K562 (cell line): ENCODE measurements around the gene CABP4. TPM values are rescaled to one million over a fixed set of nuclear protein-coding genes. Genes with fewer than 3 reads are reported as not detected.
A peak's percentile ranks its signal among the peaks of the same experiment; 100 is the strongest.

ENCODE experiments used
- ATAC-seq: fragments of 200-7000 bp; cut with Tn5 transposase; 3 replicates; pipeline ENCODE4 v1.9.1; 2020; ENCODE audit warnings: moderate library complexity
- BruUV-seq: library from RNA; stranded (reverse); fragments of 400-500 nt; replicated peaks from 2 replicates; lab custom pipeline; 2021; lab: Mats Ljungman, UMichigan
- CTCF ChIA-PET: fragments of 300-600 bp; formaldehyde crosslinking; extraction: SDS; loops from one replicate; lab custom pipeline; 2021; ENCODE audit warnings: low intra/inter-chr PET ratio; lab: Yijun Ruan, JAX
- POLR2A ChIA-PET: fragments of 300-600, 350-650 bp; sonication (Branson Sonifier 250); formaldehyde crosslinking; extraction: SDS; loops from one replicate; lab custom pipeline; 2021; ENCODE audit warnings: antibody characterized with exemption, inconsistent platforms; lab: Yijun Ruan, JAX
- DNase-seq, 4 experiments: peaks; one replicate each; pipeline versions ENCODE4 v3.0.0 to v3.0.0-alpha.2; 2011 to 2018; ENCODE audit warnings: low spot score in 3 of 4, mixed read lengths in 3 of 4; ENCODE audit errors: extremely low read depth in 1 of 4
- FAIRE-seq: peaks from 2 replicates; lab custom pipeline; 2011; peaks lifted over from hg19 to GRCh38; lab: Jason Lieb, UNC
- H2AFZ ChIP-seq: 2 replicates; pipeline ENCODE4 v1.6.0; 2011; ENCODE audit warnings: low read depth, low read length, control low read depth, inconsistent platforms
- H3K27ac ChIP-seq: fragments of 200-600 bp; 3 replicates; pipeline ENCODE4 v1.8.0; 2011; ENCODE audit warnings: low read depth, mild to moderate bottlenecking, control low read depth, inconsistent platforms, low read length, moderate library complexity, mixed read lengths; ENCODE audit errors: extremely low read depth
- H3K27me3 ChIP-seq, 2 experiments: fragments of 300-600 bp in 1 of 2; 2 replicates in 1 of 2; 3 replicates in 1 of 2; pipeline versions ENCODE4 v1.6.0 to v1.8.0; 2011; ENCODE audit warnings: inconsistent platforms in 2 of 2, low read length in 2 of 2, mild to moderate bottlenecking in 1 of 2, mixed read lengths in 1 of 2, moderate library complexity in 1 of 2; ENCODE audit not compliant: control insufficient read depth in 2 of 2, insufficient read depth in 2 of 2
- H3K36me3 ChIP-seq: fragments of 300-600 bp; 3 replicates; pipeline ENCODE4 v1.8.0; 2011; ENCODE audit warnings: mild to moderate bottlenecking, low read length, inconsistent platforms; ENCODE audit not compliant: control insufficient read depth, insufficient read depth
- H3K4me1 ChIP-seq, 2 experiments: fragments of 200-600 bp in 1 of 2; replicated peaks in 1 of 2; 2 replicates in 1 of 2; 3 replicates in 1 of 2; pipeline versions ENCODE4 v1.5.1 to v1.8.0; 2011; ENCODE audit warnings: inconsistent platforms in 2 of 2, low read length in 2 of 2, mild to moderate bottlenecking in 1 of 2, mixed read lengths in 1 of 2, moderate library complexity in 1 of 2; ENCODE audit not compliant: control insufficient read depth in 2 of 2, insufficient read depth in 2 of 2
- H3K4me2 ChIP-seq: 2 replicates; pipeline ENCODE4 v1.6.1; 2011; ENCODE audit warnings: low read length, control low read depth, inconsistent platforms, mixed read lengths; ENCODE audit not compliant: insufficient read depth
- H3K4me3 ChIP-seq: fragments of 200-600 bp; sonication (generic), shearing (Covaris generic); 2 replicates; pipeline ENCODE4 v1.5.1; 2016; ENCODE audit warnings: control low read depth, inconsistent platforms
- H3K79me2 ChIP-seq: fragments of 200-600 bp; 3 replicates; pipeline ENCODE4 v1.8.0; 2011; ENCODE audit warnings: low read length, inconsistent platforms; ENCODE audit not compliant: control insufficient read depth, insufficient read depth
- H3K9ac ChIP-seq, 2 experiments: 2 replicates each; pipeline versions ENCODE4 v1.6.0 to v1.6.1; 2011; ENCODE audit warnings: low read depth in 2 of 2, low read length in 2 of 2, control low read depth in 1 of 2, inconsistent platforms in 1 of 2, mild to moderate bottlenecking in 1 of 2, mixed read lengths in 1 of 2; ENCODE audit not compliant: insufficient read depth in 1 of 2
- H3K9me1 ChIP-seq: one replicate; pipeline ENCODE4 v1.6.0; 2011; ENCODE audit warnings: inconsistent platforms, mild to moderate bottlenecking, low read length, moderate library complexity; ENCODE audit not compliant: control insufficient read depth, insufficient read depth
- H3K9me3 ChIP-seq: replicated peaks from 2 replicates; pipeline ENCODE4 v1.5.1; 2011; ENCODE audit warnings: low read depth, low read length, inconsistent platforms; ENCODE audit not compliant: control insufficient read depth, insufficient read depth
- H4K20me1 ChIP-seq: replicated peaks from 2 replicates; pipeline ENCODE4 v1.6.1; 2011; ENCODE audit warnings: low read length, inconsistent platforms, mixed read lengths; ENCODE audit not compliant: control insufficient read depth, insufficient read depth
- ARID3B ChIP-seq: fragments of 250-450 bp; sonication (Bioruptor Pico); IDR thresholded peaks from 2 replicates; pipeline ENCODE4 v1.4.0; 2020; ENCODE audit warnings: borderline replicate concordance
- BACH1 ChIP-seq: fragments of 200-800 bp; sonication (Bioruptor generic); IDR thresholded peaks from 2 replicates; pipeline ENCODE4 v1.6.1; 2016; ENCODE audit warnings: missing genetic modification characterization, missing compliant biosample characterization
- C11orf30 ChIP-seq: fragments of 450-650 bp; IDR thresholded peaks from 2 replicates; pipeline ENCODE4 v1.6.1; 2016; ENCODE audit warnings: low read depth, mild to moderate bottlenecking
- CREM ChIP-seq: IDR thresholded peaks from 2 replicates; pipeline ENCODE4 v1.6.1; 2014; ENCODE audit warnings: antibody characterized with exemption, low read depth
- ELF1 ChIP-seq: fragments of 200-800 bp; sonication (Bioruptor generic); IDR thresholded peaks from 2 replicates; pipeline ENCODE4 v1.6.1; 2016; ENCODE audit warnings: missing genetic modification characterization, missing compliant biosample characterization
- FIP1L1 ChIP-seq: fragments of 200-400 bp; formaldehyde crosslinking; IDR thresholded peaks from 2 replicates; pipeline ENCODE4 v1.6.1; 2018; ENCODE audit warnings: mild to moderate bottlenecking, low read depth, low read length; ENCODE audit not compliant: poor library complexity, severe bottlenecking
- RBFOX2 ChIP-seq: fragments of 200-400 bp; formaldehyde crosslinking; IDR thresholded peaks from 2 replicates; pipeline ENCODE4 v1.6.1; 2017; ENCODE audit warnings: low read depth, mild to moderate bottlenecking, low read length, moderate library complexity
- TAF9B ChIP-seq: fragments of 450-650 bp; IDR thresholded peaks from 2 replicates; pipeline ENCODE4 v1.6.1; 2018; ENCODE audit warnings: mild to moderate bottlenecking; ENCODE audit not compliant: partially characterized antibody
- TEAD2 ChIP-seq: fragments of 450-650 bp; IDR thresholded peaks from 2 replicates; pipeline ENCODE4 v1.6.1; 2016; ENCODE audit warnings: missing genetic modification characterization, control low read depth, missing compliant biosample characterization
- TRIM24 ChIP-seq, 2 experiments: fragments of 450-650 bp; IDR thresholded peaks; 2 replicates each; pipeline ENCODE4 v1.6.1; 2016
- TSHZ1 ChIP-seq: fragments of 250-450 bp; sonication (Bioruptor Pico); IDR thresholded peaks from 2 replicates; pipeline ENCODE4 v1.4.0; 2020; ENCODE audit warnings: mild to moderate bottlenecking, moderate library complexity
- YBX1 ChIP-seq: fragments of 450-650 bp; IDR thresholded peaks from 2 replicates; pipeline ENCODE4 v1.7.1; 2016; ENCODE audit warnings: mild to moderate bottlenecking
- ZNF124 ChIP-seq: sonication (generic); formaldehyde crosslinking; IDR thresholded peaks from 2 replicates; pipeline ENCODE4 v1.8.1; 2022; ENCODE audit warnings: missing genetic modification reagents
- ZNF140 ChIP-seq: fragments of 250-450 bp; sonication (Bioruptor Pico); IDR thresholded peaks from 2 replicates; pipeline ENCODE4 v1.8.0; 2021; ENCODE audit warnings: moderate library complexity, mild to moderate bottlenecking, inconsistent platforms
- ZNF77 ChIP-seq: fragments of 250-450 bp; sonication (Bioruptor Pico); IDR thresholded peaks from 2 replicates; pipeline ENCODE4 v1.5.0; 2020
- ZNF830 ChIP-seq: fragments of 250-450 bp; sonication (Bioruptor Pico); IDR thresholded peaks from 2 replicates; pipeline ENCODE4 v1.5.0; 2021; ENCODE audit warnings: mild to moderate bottlenecking
- ZSCAN29 ChIP-seq: fragments of 450-650 bp; IDR thresholded peaks from 2 replicates; pipeline ENCODE4 v1.6.1; 2017
- WGBS: fragments of 100-300 bp; shearing (Covaris generic); methylation state at CpG from one replicate; pipeline ENCODE4 v1.1.6; 2016; ENCODE audit warnings: low coverage, mixed read lengths; ENCODE audit not compliant: insufficient coverage; ENCODE audit errors: missing lambda C conversion rate; 5-methylcytosine and 5-hydroxymethylcytosine counted together
- in situ Hi-C: fragments of 300-500 bp; cut with MboI; formaldehyde crosslinking; loops from 4 replicates; pipeline ENCODE4 v1.15.0; 2018; ENCODE audit warnings: inconsistent platforms, mixed read lengths
- intact Hi-C: fragments of 100-400 bp; cut with micrococcal nuclease; formaldehyde crosslinking; loops from 2 replicates; pipeline ENCODE4 v1.14.2; 2022
- polyA plus RNA-seq, 8 experiments: library from polyadenylated mRNA; depleted of rRNA in 4 of 8; stranded (reverse) in 5 of 8; unstranded in 3 of 8; fragments of >200 nt; fragmentation: Nextera tagmentation in 2 of 8; fragmentation: Illumina TruSeq in 1 of 8; extraction: Ambion mirVana in 2 of 8; extraction: Trizol in 1 of 8; gene quantifications; 2 replicates each; pipeline versions ENCODE4 v1.2.1 to v1.2.3, GENCODE V29; 2011 to 2014; ENCODE audit warnings: inconsistent platforms in 1 of 8, missing spikeins in 1 of 8
- total RNA-seq, 7 experiments: library from RNA; depleted of rRNA in 6 of 7; stranded (reverse); fragments of >200 nt in 6 of 7; fragmentation: Illumina TruSeq in 2 of 7; extraction: Trizol in 2 of 7; gene quantifications; 2 replicates each; pipeline versions ENCODE4 v1.2.1 to v1.2.3, GENCODE V29; 2011 to 2021; ENCODE audit warnings: low replicate concordance in 1 of 7
- TF ChIP-seq, protein P1 (sequence below), 2 experiments: fragments of 450-650 bp; IDR thresholded peaks; 2 replicates each; pipeline ENCODE4 v1.6.1; 2016

CABP4 gene
- total and polyA plus RNA-seq, 9 of the 15 experiments (the other 6 are each of a cell fraction or from before 2014, with no cell fraction given) = 0.11 TPM; not detected in 8

- Histone ChIP-seq H3K79me2 (no peaks in the 10 kb centered on the region; the same call in 1 of the 3 replicates), H3K4me1 (peaks cover 16 to 93% of the 10 kb centered on the region in 2 experiments)
- in situ Hi-C loops = no loop called here
- TF ChIP-seq ARID3B (CRISPR knock-in tag) (no peak), TSHZ1 (CRISPR knock-in tag) (no peak), RBFOX2 (peak; percentile 69), ZSCAN29 (no peak), ZNF77 (CRISPR knock-in tag) (no peak), BACH1 (no peak), ZNF830 (CRISPR knock-in tag) (no peak), TRIM24 (IDR thresholded peaks at IDR 0.05) (no peak), CREM (no peak), TEAD2 (tag) (no peak), FIP1L1 (no peak), TAF9B (no peak), ZNF140 (CRISPR knock-in tag) (no peak), C11orf30 (no peak), ZNF124 (CRISPR knock-in tag) (no peak), ELF1 (tag) (no peak), YBX1 (no peak)
- TF ChIP-seq, protein P1, sequence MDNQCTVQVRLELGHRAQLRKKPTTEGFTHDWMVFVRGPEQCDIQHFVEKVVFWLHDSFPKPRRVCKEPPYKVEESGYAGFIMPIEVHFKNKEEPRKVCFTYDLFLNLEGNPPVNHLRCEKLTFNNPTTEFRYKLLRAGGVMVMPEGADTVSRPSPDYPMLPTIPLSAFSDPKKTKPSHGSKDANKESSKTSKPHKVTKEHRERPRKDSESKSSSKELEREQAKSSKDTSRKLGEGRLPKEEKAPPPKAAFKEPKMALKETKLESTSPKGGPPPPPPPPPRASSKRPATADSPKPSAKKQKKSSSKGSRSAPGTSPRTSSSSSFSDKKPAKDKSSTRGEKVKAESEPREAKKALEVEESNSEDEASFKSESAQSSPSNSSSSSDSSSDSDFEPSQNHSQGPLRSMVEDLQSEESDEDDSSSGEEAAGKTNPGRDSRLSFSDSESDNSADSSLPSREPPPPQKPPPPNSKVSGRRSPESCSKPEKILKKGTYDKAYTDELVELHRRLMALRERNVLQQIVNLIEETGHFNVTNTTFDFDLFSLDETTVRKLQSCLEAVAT (IDR thresholded peaks at IDR 0.05) = no peak
These were observed 16.8 kb upstream of the CABP4 start for GRCh38 chr11:67438158-67438902.

More at GRCh38 chr11:67438158-67438902, 16.8 kb upstream of the CABP4 start:
- ChIA-PET POLR2A (interaction anchor here (0.7 to 3.0 kb wide), 10 partner anchors 9 to 104 kb away, joined by 3 to 21 read pairs (median 3); partner anchors contain the start of gene RPS6KB2), CTCF (no interaction called here)
- peaks cover 80% of the 10 kb centered on the region; the same call in 2 of the 3 replicates for H3K36me3 ChIP-seq
- no peak overlapping the region for H2AFZ ChIP-seq
- intact Hi-C loops = no loop called here
- H4K20me1 ChIP-seq = no peaks in the 10 kb centered on the region
- H3K9ac ChIP-seq = peak overlapping the region in 1 of 2 experiments; percentile 81; a peak in 2 of 4 replicates
- TSS peak; percentile 5 for BruUV-seq
- peaks cover 4% of the 10 kb centered on the region for H3K9me1 ChIP-seq
- DNase-seq (peak in 2 of 4 experiments; percentile 38 to 39), FAIRE-seq (no peak), ATAC-seq (no peak)
- no peak overlapping the region for H3K4me2 ChIP-seq
- no peaks in the 10 kb centered on the region for H3K9me3 ChIP-seq
- 76% methylated on average over 23 of the region's 41 CpGs for WGBS
- no peaks in the 10 kb centered on the region for H3K27me3 ChIP-seq
- H3K4me3 ChIP-seq = no peak overlapping the region
- H3K27ac ChIP-seq = peak overlapping the region; percentile 86; the same call in 1 of the 3 replicates
